Fibroblast of mammary gland (primary cell): Measurements from ENCODE around the gene ZCWPW1.
"Not testable (repeated sequence)": the region's sequence is repeated elsewhere in the genome, so short reads cannot be mapped to it uniquely, and the experiment has no call there.

ENCODE experiments used
- DNase-seq: peaks from one replicate; pipeline ENCODE4 v3.0.0-alpha.2; 2010; ENCODE audit warnings: low read depth
- H3K4me3 ChIP-seq: 2 replicates; pipeline ENCODE4 v1.5.1; 2011; ENCODE audit warnings: low read depth, mild to moderate bottlenecking, low read length, moderate library complexity; ENCODE audit not compliant: control insufficient read depth
- TF ChIP-seq, protein P1 (sequence below): conservative IDR thresholded peaks from 2 replicates; pipeline ENCODE4 v1.5.1; 2011; ENCODE audit warnings: low read depth, low read length, inconsistent platforms; ENCODE audit not compliant: control insufficient read depth, insufficient read depth

ZCWPW1 gene

DNA sequence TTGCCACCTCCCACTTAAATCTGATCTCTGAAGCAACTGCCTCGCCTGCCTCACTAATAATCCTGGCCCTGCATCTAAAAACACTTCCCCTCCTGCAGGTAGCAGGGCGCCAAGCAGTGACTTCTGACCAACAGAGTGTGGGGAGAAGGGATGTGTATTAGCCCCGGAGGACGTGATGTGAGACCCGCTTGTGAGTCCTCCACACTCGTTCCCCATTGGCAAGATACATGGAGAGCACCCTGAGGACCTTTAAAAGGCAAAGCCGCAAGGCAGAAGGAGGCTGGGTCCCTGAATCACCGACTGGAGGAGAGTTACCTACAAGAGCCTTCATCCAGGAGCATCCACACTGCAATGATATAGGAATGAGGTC is 61.3 kb downstream of the ZCWPW1 start:
- H3K4me3 ChIP-seq, result no peak overlapping the region
- DNase-seq, result no peak
- TF ChIP-seq, protein P1, sequence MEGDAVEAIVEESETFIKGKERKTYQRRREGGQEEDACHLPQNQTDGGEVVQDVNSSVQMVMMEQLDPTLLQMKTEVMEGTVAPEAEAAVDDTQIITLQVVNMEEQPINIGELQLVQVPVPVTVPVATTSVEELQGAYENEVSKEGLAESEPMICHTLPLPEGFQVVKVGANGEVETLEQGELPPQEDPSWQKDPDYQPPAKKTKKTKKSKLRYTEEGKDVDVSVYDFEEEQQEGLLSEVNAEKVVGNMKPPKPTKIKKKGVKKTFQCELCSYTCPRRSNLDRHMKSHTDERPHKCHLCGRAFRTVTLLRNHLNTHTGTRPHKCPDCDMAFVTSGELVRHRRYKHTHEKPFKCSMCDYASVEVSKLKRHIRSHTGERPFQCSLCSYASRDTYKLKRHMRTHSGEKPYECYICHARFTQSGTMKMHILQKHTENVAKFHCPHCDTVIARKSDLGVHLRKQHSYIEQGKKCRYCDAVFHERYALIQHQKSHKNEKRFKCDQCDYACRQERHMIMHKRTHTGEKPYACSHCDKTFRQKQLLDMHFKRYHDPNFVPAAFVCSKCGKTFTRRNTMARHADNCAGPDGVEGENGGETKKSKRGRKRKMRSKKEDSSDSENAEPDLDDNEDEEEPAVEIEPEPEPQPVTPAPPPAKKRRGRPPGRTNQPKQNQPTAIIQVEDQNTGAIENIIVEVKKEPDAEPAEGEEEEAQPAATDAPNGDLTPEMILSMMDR, result no peak

DNA sequence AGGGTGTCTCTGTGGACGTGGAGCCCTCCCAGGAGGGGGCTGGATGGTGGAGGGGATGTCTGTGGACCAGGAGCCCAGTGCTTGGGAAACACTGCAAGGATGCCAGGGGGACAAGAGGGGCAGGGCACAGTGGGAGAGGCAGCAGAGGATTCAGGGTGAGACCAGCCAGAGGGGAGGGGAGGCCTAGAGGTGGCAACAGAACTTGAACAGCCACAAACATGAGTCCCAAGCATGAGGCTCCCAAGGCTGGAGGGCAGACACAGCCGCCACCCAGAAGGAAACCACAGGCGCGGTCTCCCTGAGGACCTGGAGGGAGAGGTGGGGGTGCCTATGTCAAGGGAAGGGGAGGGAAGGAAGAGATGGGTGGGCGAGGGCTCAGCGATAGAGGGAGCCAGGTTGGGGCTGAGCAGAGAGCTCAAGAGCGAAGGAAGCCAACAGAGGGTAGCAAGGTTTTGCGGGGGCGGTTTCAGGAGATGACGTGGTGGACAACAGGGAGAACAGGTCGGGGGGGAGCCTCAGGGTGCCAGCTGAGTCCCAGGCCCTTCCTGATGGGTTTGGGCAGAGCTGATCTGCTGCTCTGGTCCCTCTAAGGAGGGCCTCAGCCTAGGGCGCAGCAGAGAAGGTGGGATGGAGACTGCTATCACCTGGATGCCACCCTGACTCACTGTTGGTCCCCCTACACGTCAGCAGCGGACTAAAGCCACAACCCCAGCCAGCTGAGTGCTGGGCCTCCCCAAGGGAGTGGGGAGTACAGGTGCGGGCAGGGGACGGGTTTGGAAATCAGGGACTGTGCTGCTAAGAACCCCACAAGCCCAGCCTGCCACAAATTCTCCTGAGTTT is 61.9 kb downstream of the ZCWPW1 start:
- DNase-seq, result no peak
- TF ChIP-seq, protein P1, result no peak
- no peak overlapping the region for H3K4me3 ChIP-seq

DNA sequence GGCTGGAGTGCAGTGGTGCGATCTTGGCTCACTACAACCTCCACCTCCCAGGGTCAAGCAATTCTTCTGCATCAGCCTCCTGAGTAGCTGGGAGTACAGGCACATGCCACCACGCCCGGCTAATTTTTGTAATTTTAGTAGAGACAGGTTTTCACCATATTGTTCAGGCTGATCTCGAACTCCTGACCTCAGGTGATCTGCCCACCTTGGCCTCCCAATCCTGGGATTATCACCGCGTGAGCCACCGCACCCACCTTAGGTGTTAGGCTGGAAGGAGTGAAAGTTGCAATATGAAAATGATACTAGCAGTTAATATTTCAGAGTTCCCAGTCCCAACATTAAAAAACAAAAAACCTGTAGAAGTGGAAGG is 62.5 kb downstream of the ZCWPW1 start:
- not testable (repeated sequence) for DNase-seq, H3K4me3 ChIP-seq

GRCh38 chr7:100364480-100364879 is 64.0 kb downstream of the ZCWPW1 start:
- TF ChIP-seq, protein P1, result no peak
- H3K4me3 ChIP-seq, result no peak overlapping the region
- no peak for DNase-seq

DNA sequence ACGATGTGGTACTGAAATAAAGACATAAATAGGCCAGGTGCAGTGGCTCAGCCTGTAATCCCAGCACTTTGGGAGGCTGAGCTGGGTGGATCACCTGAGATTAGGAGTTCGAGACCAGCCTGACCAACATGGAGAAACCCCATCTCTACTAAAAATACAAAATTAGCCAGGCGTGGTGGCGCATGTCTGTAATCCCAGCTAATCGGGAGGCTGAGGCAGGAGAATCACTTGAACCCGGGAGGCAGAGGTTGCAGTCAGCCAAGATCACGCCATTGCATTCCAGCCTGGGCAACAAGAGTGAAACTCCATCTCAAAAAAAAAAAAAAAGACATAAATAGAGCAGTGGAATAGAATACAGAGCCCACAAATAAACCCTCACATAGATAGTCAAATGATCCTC is 64.7 kb downstream of the ZCWPW1 start:
- DNase-seq, H3K4me3 ChIP-seq: not testable (repeated sequence)

DNA sequence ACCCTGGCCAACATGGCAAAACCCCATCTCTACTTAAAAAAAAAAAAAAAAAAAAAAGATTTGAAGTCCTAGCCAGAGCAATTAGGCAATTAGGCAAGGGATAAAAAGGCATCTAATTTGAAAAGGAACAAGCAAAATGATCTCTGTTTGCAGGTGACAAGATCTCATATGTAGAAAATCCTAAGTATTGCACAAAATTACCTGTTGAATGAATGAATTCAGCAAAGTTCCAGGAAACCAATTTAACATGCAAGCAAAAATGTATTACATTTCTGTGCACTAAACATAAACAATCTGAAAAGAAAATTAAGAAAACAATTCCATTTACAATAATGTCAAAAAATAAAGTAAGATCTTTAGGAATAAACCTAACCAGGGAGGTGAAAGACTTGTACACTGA is 65.4 kb downstream of the ZCWPW1 start:
- no peak for DNase-seq
- no peak overlapping the region for H3K4me3 ChIP-seq
- TF ChIP-seq, protein P1, result no peak

GRCh38 chr7:100360135-100360854 is 68.2 kb downstream of the ZCWPW1 start:
- H3K4me3 ChIP-seq, result no peak overlapping the region
- TF ChIP-seq, protein P1, result no peak
- no peak for DNase-seq
